CD14-positive monocyte (primary cell): Measurements from ENCODE around the gene PLOD2. TPM values are rescaled to one million over a fixed set of nuclear protein-coding genes. Genes with fewer than 3 reads are reported as not detected.

Experiments
- DNase-seq, 3 donors: peaks; one replicate each; pipeline ENCODE4 v3.0.0-alpha.2; 2011 to 2022
- H2AFZ ChIP-seq: 2 replicates; pipeline ENCODE4 v1.6.0; 2012; ENCODE audit warnings: mild to moderate bottlenecking, low read depth, low read length, inconsistent platforms; ENCODE audit not compliant: insufficient read depth, poor library complexity, severe bottlenecking
- H3K27ac ChIP-seq, 2 donors: 1 replicate in 1 of 2; 2 replicates in 1 of 2; pipeline ENCODE4 v1.5.1; 2012 to 2013; ENCODE audit warnings: low read length in 2 of 2, control low read depth in 1 of 2, inconsistent platforms in 1 of 2, low read depth in 1 of 2, mild to moderate bottlenecking in 1 of 2
- H3K27me3 ChIP-seq, 2 donors: one replicate each; pipeline versions ENCODE4 v1.6.0 to v1.6.1; 2011 to 2013; ENCODE audit warnings: low read length in 2 of 2; ENCODE audit not compliant: control insufficient read depth in 2 of 2, insufficient read depth in 2 of 2
- H3K36me3 ChIP-seq, 2 donors: replicated peaks in 1 of 2; 1 replicate in 1 of 2; 2 replicates in 1 of 2; pipeline versions ENCODE4 v1.5.1 to v1.6.1; 2012 to 2013; ENCODE audit warnings: low read length in 2 of 2, control low read depth in 1 of 2, inconsistent platforms in 1 of 2, mild to moderate bottlenecking in 1 of 2; ENCODE audit not compliant: insufficient read depth in 2 of 2, control insufficient read depth in 1 of 2
- H3K4me1 ChIP-seq, 2 donors: 1 replicate in 1 of 2; 2 replicates in 1 of 2; pipeline versions ENCODE4 v1.5.1 to v1.6.1; 2012 to 2013; ENCODE audit warnings: low read length in 2 of 2, control low read depth in 1 of 2, inconsistent platforms in 1 of 2, mild to moderate bottlenecking in 1 of 2, moderate library complexity in 1 of 2; ENCODE audit not compliant: insufficient read depth in 2 of 2, control insufficient read depth in 1 of 2
- H3K4me2 ChIP-seq: replicated peaks from 2 replicates; pipeline ENCODE3; 2012; ENCODE audit warnings: low read length, moderate library complexity, mild to moderate bottlenecking; ENCODE audit not compliant: poor library complexity, severe bottlenecking; ENCODE audit errors: extremely low read depth
- H3K4me3 ChIP-seq, 3 experiments: fragments of 200-600 bp in 1 of 3; sonication (generic) in 1 of 3; replicated peaks in 1 of 3; 1 replicate in 2 of 3; 2 replicates in 1 of 3; pipeline ENCODE4 v1.5.1; 2011 to 2013; ENCODE audit warnings: low read length in 3 of 3, mild to moderate bottlenecking in 3 of 3, control low read depth in 2 of 3, low read depth in 2 of 3, inconsistent platforms in 1 of 3, moderate library complexity in 1 of 3
- H3K79me2 ChIP-seq: 2 replicates; pipeline ENCODE4 v1.6.0; 2012; ENCODE audit warnings: mild to moderate bottlenecking, control low read depth, inconsistent platforms, low read length, moderate library complexity; ENCODE audit not compliant: insufficient read depth
- H3K9ac ChIP-seq: 2 replicates; pipeline ENCODE4 v1.6.0; 2017; ENCODE audit warnings: low read length, mild to moderate bottlenecking; ENCODE audit not compliant: insufficient read depth, poor library complexity, severe bottlenecking
- H3K9me3 ChIP-seq, 2 donors: replicated peaks in 1 of 2; 1 replicate in 1 of 2; 2 replicates in 1 of 2; pipeline versions ENCODE4 v1.5.1 to v1.6.1; 2012 to 2013; ENCODE audit warnings: low read length in 2 of 2, control low read depth in 1 of 2; ENCODE audit not compliant: control insufficient read depth in 1 of 2, insufficient read depth in 1 of 2
- H4K20me1 ChIP-seq: 2 replicates; pipeline ENCODE4 v1.6.0; 2012; ENCODE audit warnings: mild to moderate bottlenecking, low read length, control low read depth, moderate library complexity; ENCODE audit not compliant: insufficient read depth
- H3K27ac Mint-ChIP-seq, 7 donors: one replicate each; pipeline ENCODE4 v1.8.0; 2020; ENCODE audit warnings: mild to moderate bottlenecking in 7 of 7, mixed read lengths in 7 of 7, moderate library complexity in 6 of 7, inconsistent platforms in 2 of 7
- H3K27me3 Mint-ChIP-seq, 3 donors: one replicate each; pipeline ENCODE4 v1.8.0; 2021 to 2022; ENCODE audit warnings: low read depth in 3 of 3, mild to moderate bottlenecking in 3 of 3, mixed read lengths in 3 of 3, moderate library complexity in 3 of 3, inconsistent platforms in 1 of 3
- H3K36me3 Mint-ChIP-seq, 2 donors: one replicate each; pipeline ENCODE4 v1.8.0; 2020; ENCODE audit warnings: mixed read lengths in 2 of 2, inconsistent platforms in 1 of 2, mild to moderate bottlenecking in 1 of 2
- H3K4me1 Mint-ChIP-seq: one replicate; pipeline ENCODE4 v1.8.0; 2020; ENCODE audit warnings: mild to moderate bottlenecking, mixed read lengths
- H3K4me3 Mint-ChIP-seq, 2 donors: one replicate each; pipeline ENCODE4 v1.8.0; 2020; ENCODE audit warnings: mild to moderate bottlenecking in 2 of 2, mixed read lengths in 2 of 2, moderate library complexity in 1 of 2
- H3K9me3 Mint-ChIP-seq, 7 donors: one replicate each; pipeline ENCODE4 v1.8.0; 2020 to 2022; ENCODE audit warnings: mixed read lengths in 7 of 7, mild to moderate bottlenecking in 6 of 7, moderate library complexity in 6 of 7, inconsistent platforms in 2 of 7
- WGBS: methylation state at CpG from one replicate; pipeline ENCODE4 v1.1.5; 2013; ENCODE audit warnings: missing lambda C conversion rate; ENCODE audit not compliant: insufficient coverage; 5-methylcytosine and 5-hydroxymethylcytosine counted together
- intact Hi-C, 2 donors: fragments of 100-400 bp; cut with micrococcal nuclease; formaldehyde crosslinking; loops; one replicate each; pipeline versions ENCODE4 v1.15.0 to v1.15.1; 2023
- polyA plus RNA-seq, 3 donors: library from polyadenylated mRNA; depleted of rRNA in 1 of 3; unstranded in 2 of 3; stranded (reverse) in 1 of 3; fragments of 300-500 nt in 2 of 3; fragments of >200 nt in 1 of 3; fragmentation: Illumina TruSeq in 2 of 3; gene quantifications; 1 replicate in 2 of 3; 2 replicates in 1 of 3; pipeline ENCODE4 v1.2.3, GENCODE V29; 2012 to 2021
- TF ChIP-seq, protein P1 (sequence below): fragments of 200-600 bp; IDR thresholded peaks from one replicate; pipeline ENCODE4 v1.8.0; 2022; ENCODE audit warnings: antibody characterized with exemption, mild to moderate bottlenecking

PLOD2 gene
- polyA plus RNA-seq, 3 donors: not detected

GRCh38 chr3:146177072-146177471 is 16.1 kb upstream of the PLOD2 start:
- Histone ChIP-seq H2AFZ (no peak overlapping the region), H3K4me1 (no peaks in the 10 kb centered on the region), H4K20me1 (no peaks in the 10 kb centered on the region), H3K79me2 (no peaks in the 10 kb centered on the region), H3K4me2 (no peak overlapping the region), H3K9me3 (no peaks in the 10 kb centered on the region), H3K27me3 (no peaks in the 10 kb centered on the region), H3K9ac (no peak overlapping the region), H3K4me3 (no peak overlapping the region), H3K27ac (no peak overlapping the region), H3K36me3 (no peaks in the 10 kb centered on the region)
- H3K27me3 Mint-ChIP-seq: peaks cover 2 to 5% (median 3%) of the 10 kb centered on the region in 3 donors
- H3K4me1 Mint-ChIP-seq: no peaks in the 10 kb centered on the region
- no peak overlapping the region for H3K4me3 Mint-ChIP-seq
- no peaks in the 10 kb centered on the region for H3K36me3 Mint-ChIP-seq
- TF ChIP-seq, protein P1, sequence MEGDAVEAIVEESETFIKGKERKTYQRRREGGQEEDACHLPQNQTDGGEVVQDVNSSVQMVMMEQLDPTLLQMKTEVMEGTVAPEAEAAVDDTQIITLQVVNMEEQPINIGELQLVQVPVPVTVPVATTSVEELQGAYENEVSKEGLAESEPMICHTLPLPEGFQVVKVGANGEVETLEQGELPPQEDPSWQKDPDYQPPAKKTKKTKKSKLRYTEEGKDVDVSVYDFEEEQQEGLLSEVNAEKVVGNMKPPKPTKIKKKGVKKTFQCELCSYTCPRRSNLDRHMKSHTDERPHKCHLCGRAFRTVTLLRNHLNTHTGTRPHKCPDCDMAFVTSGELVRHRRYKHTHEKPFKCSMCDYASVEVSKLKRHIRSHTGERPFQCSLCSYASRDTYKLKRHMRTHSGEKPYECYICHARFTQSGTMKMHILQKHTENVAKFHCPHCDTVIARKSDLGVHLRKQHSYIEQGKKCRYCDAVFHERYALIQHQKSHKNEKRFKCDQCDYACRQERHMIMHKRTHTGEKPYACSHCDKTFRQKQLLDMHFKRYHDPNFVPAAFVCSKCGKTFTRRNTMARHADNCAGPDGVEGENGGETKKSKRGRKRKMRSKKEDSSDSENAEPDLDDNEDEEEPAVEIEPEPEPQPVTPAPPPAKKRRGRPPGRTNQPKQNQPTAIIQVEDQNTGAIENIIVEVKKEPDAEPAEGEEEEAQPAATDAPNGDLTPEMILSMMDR: no peak
- 100% methylated on average over 1 of the region's 3 CpGs for WGBS
- H3K9me3 Mint-ChIP-seq: peaks cover 0 to 5% (median 0%) of the 10 kb centered on the region in 7 donors
- DNase-seq: no peak
- intact Hi-C loops: no loop called here
- no peak overlapping the region for H3K27ac Mint-ChIP-seq

DNA sequence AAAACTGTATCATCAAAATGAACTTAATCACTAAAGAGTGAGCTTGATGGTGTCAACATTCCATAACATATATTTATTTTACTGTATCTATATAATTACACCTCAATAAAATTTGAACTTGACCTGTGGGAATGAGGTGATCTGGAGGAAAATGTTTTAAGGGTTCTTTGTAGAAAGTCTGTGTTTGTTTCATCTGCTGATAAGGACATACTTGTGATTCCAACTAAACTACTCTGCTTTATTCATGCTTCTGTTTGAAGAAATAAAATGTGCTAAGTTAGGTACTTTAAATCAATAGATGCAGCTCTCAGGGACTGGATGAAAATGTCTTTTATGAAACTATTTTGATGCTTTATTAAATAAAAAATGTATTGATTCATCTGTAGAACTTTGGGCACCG is 11.6 kb upstream of the PLOD2 start:
- Mint-ChIP-seq H3K27ac (no peak overlapping the region), H3K4me1 (no peaks in the 10 kb centered on the region), H3K4me3 (no peak overlapping the region), H3K27me3 (peaks cover 0 to 3% (median 3%) of the 10 kb centered on the region in 3 donors), H3K9me3 (peaks cover 0 to 3% (median 1%) of the 10 kb centered on the region in 7 donors), H3K36me3 (no peaks in the 10 kb centered on the region)
- TF ChIP-seq, protein P1: no peak
- Histone ChIP-seq H3K4me1 (no peaks in the 10 kb centered on the region), H3K9ac (no peak overlapping the region), H3K4me3 (no peak overlapping the region), H4K20me1 (no peaks in the 10 kb centered on the region), H3K27me3 (no peaks in the 10 kb centered on the region), H3K27ac (no peak overlapping the region), H3K79me2 (no peaks in the 10 kb centered on the region), H3K9me3 (no peaks in the 10 kb centered on the region), H2AFZ (no peak overlapping the region), H3K36me3 (no peaks in the 10 kb centered on the region), H3K4me2 (no peak overlapping the region)
- DNase-seq: no peak
- WGBS: 92% methylated on average over 1 of the region's 1 CpG
- intact Hi-C loops: no loop called here
